HepG2 (cell line): ENCODE data around the gene CORO1C. TPM values are rescaled to one million over a fixed set of nuclear protein-coding genes. Genes with fewer than 3 reads are reported as not detected.

Experiments
- SMC3 ChIP-seq: IDR thresholded peaks from 2 replicates; pipeline ENCODE4 v1.6.1; 2011; ENCODE audit warnings: low read length, improper control_type of control experiment
- TARDBP ChIP-seq: sonication (generic); formaldehyde crosslinking; IDR thresholded peaks from 2 replicates; pipeline ENCODE4 v1.8.0; 2022; ENCODE audit warnings: mild to moderate bottlenecking, missing genetic modification reagents
- ZNF629 ChIP-seq: sonication (generic); formaldehyde crosslinking; conservative IDR thresholded peaks from 2 replicates; pipeline ENCODE4 v1.5.0; 2020; ENCODE audit warnings: missing genetic modification reagents
- polyA plus RNA-seq, 8 experiments: library from polyadenylated mRNA; depleted of rRNA in 3 of 8; stranded (reverse) in 7 of 8; unstranded in 1 of 8; fragments of >200 nt; fragmentation: Illumina TruSeq in 4 of 8; extraction: Trizol in 4 of 8; gene quantifications; 2 replicates each; pipeline versions ENCODE4 v1.2.1 to v1.2.3, GENCODE V29; 2011 to 2016; ENCODE audit warnings: low read depth in 4 of 8, missing spikeins in 1 of 8, mixed read lengths in 1 of 8; ENCODE audit not compliant: insufficient read depth in 1 of 8
- total RNA-seq, 5 experiments: library from RNA; depleted of rRNA; stranded (reverse); fragments of >200 nt; fragmentation: Illumina TruSeq; extraction: Trizol; gene quantifications; 2 replicates each; pipeline ENCODE4 v1.2.3, GENCODE V29; 2016; ENCODE audit warnings: low read depth in 1 of 5
- TF ChIP-seq, protein P1 (sequence below): sonication (generic); formaldehyde crosslinking; IDR thresholded peaks from 2 replicates; pipeline ENCODE4 v1.4.0; 2020; ENCODE audit warnings: missing genetic modification reagents, borderline replicate concordance
- TF ChIP-seq, protein P2 (sequence below): sonication (generic); formaldehyde crosslinking; IDR thresholded peaks from 2 replicates; pipeline ENCODE4; 2020; ENCODE audit warnings: missing genetic modification reagents, mild to moderate bottlenecking, borderline replicate concordance

The CORO1C gene
- total and polyA plus RNA-seq, 2 of the 13 experiments (the other 11 are each of a cell fraction or from before 2014, with no cell fraction given) = 73.7 to 131 TPM

DNA sequence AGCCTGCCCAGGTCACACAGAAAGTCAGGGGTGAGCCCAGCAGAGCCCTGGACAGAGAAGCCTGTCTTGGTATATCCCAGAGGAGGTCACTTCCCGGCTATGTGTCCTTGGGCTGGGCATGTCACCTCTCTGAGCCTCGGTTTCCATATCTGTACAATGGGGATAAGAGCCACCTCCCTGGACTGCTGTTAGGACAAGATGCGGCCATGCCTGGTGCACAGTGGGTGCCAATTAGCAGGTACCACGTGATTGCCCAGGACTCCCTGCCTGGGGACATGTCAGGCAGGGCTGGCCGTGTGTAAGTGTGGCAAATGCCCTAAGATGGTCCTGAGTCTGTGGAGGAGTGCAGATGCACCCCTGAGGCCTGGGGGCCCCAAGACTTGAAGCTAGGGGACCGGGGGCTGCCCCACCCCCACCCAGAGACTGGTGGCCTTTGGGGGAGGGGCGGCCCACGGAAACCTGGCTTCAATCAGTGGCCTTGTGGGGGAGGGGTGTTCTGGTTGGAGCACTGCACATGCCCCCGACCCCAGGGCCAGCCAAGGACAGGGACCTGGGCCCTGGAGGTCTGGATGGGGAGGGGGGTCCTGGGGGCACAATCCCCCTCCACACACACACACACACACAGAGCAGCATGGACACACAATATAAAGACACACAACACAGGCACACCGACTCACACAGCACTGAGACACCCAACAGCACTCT is 134.3 kb downstream of the CORO1C start (continued):
- TF ChIP-seq, protein P1, sequence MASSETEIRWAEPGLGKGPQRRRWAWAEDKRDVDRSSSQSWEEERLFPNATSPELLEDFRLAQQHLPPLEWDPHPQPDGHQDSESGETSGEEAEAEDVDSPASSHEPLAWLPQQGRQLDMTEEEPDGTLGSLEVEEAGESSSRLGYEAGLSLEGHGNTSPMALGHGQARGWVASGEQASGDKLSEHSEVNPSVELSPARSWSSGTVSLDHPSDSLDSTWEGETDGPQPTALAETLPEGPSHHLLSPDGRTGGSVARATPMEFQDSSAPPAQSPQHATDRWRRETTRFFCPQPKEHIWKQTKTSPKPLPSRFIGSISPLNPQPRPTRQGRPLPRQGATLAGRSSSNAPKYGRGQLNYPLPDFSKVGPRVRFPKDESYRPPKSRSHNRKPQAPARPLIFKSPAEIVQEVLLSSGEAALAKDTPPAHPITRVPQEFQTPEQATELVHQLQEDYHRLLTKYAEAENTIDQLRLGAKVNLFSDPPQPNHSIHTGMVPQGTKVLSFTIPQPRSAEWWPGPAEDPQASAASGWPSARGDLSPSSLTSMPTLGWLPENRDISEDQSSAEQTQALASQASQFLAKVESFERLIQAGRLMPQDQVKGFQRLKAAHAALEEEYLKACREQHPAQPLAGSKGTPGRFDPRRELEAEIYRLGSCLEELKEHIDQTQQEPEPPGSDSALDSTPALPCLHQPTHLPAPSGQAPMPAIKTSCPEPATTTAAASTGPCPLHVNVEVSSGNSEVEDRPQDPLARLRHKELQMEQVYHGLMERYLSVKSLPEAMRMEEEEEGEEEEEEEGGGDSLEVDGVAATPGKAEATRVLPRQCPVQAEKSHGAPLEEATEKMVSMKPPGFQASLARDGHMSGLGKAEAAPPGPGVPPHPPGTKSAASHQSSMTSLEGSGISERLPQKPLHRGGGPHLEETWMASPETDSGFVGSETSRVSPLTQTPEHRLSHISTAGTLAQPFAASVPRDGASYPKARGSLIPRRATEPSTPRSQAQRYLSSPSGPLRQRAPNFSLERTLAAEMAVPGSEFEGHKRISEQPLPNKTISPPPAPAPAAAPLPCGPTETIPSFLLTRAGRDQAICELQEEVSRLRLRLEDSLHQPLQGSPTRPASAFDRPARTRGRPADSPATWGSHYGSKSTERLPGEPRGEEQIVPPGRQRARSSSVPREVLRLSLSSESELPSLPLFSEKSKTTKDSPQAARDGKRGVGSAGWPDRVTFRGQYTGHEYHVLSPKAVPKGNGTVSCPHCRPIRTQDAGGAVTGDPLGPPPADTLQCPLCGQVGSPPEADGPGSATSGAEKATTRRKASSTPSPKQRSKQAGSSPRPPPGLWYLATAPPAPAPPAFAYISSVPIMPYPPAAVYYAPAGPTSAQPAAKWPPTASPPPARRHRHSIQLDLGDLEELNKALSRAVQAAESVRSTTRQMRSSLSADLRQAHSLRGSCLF (CRISPR knock-in tag) = no peak
- TF ChIP-seq TARDBP (CRISPR knock-in tag) = no peak
- TF ChIP-seq ZNF629 (CRISPR knock-in tag) = peak; percentile 75
- TF ChIP-seq SMC3 = no peak
- TF ChIP-seq, protein P2, sequence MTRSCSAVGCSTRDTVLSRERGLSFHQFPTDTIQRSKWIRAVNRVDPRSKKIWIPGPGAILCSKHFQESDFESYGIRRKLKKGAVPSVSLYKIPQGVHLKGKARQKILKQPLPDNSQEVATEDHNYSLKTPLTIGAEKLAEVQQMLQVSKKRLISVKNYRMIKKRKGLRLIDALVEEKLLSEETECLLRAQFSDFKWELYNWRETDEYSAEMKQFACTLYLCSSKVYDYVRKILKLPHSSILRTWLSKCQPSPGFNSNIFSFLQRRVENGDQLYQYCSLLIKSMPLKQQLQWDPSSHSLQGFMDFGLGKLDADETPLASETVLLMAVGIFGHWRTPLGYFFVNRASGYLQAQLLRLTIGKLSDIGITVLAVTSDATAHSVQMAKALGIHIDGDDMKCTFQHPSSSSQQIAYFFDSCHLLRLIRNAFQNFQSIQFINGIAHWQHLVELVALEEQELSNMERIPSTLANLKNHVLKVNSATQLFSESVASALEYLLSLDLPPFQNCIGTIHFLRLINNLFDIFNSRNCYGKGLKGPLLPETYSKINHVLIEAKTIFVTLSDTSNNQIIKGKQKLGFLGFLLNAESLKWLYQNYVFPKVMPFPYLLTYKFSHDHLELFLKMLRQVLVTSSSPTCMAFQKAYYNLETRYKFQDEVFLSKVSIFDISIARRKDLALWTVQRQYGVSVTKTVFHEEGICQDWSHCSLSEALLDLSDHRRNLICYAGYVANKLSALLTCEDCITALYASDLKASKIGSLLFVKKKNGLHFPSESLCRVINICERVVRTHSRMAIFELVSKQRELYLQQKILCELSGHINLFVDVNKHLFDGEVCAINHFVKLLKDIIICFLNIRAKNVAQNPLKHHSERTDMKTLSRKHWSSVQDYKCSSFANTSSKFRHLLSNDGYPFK (CRISPR knock-in tag) = no peak
